ENCODE results near the gene PTS. TPM values are rescaled to one million over a fixed set of nuclear protein-coding genes. Genes with fewer than 3 reads are reported as not detected.

Gene PTS
- total RNA-seq, result 49.3 and 60.0 TPM in 2 replicates

DNA sequence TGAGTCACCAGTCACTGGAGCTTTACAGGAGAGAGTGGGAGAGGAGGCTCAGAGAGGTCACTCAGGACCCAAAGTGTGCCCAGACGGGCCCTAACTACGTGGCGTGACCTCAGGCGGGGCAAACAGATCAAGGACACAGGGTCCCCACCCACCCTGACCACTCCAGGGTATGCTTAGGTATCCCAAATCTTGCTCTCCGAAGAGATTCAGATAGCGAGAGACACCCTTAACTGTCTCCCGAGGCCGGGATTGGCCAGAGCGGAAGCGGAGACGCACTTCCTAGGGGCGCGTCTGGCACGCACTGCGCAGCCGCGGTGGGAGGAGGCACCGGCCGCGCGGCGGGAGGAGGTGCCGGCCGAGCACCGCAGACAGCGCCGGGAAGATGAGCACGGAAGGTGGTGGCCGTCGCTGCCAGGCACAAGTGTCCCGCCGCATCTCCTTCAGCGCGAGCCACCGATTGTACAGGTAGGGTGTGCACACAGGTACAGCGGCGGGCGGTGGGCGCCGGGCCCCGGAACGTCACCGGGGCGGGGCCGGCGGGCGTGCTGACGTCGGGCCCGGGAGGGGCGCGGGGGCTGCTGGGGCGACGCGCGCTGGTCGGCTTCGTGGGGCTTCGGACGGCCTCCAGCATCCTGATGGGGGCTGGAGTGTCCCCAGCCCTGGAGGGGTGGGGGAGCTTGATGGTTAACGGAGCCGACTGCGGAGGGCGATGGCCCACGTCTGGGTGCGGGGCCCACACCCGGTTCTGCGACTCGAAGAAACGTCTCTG lies at the start of gene PTS:
Gene PTS (plus strand): TSS at position 367 of the 769 bp plus-strand sequence. CDS start 16 bp downstream, at position 383.

DNA sequence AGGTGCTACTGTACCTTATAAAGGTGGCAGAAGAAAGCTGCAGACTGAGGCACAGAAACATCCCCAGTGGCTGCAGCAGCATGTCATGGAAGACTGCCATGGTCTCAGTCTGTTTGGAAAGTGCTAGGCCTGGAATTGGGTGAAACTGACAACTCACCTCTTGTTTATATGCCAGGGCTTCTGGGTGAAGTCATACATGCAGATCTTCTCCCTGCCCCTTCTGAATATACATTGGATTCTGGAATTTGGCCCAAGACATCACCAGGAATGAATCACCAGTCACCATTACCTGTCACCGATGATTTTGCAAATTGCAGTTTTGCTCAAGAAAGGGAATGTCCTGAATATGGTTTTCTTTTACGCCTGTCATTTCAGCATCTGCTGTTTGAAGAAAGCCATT lies 34.3 kb downstream of the PTS start, which contains the start of gene PLET1:
Gene PLET1 (minus strand): TSS at position 371 of the 400 bp plus-strand sequence. CDS start 271 bp downstream, at position 100.

Other genes starting within 250 kb of the PTS start
- gene DLAT, start 201.0 kb upstream of the PTS start, total RNA-seq, result 37.4 and 43.2 TPM in 2 replicates
- gene PIH1D2, start 152.4 kb upstream of the PTS start, total RNA-seq, result 0.69 and 1.2 TPM in 2 replicates
- gene NKAPD1, start 152.1 kb upstream of the PTS start, total RNA-seq, result 21.1 and 22.6 TPM in 2 replicates
- 16.6 and 30.9 TPM in 2 replicates for gene TIMM8B, start 139.7 kb upstream of the PTS start, total RNA-seq
- gene SDHD, start 139.6 kb upstream of the PTS start, total RNA-seq, result 107 and 111 TPM in 2 replicates
- gene IL18, start 62.3 kb upstream of the PTS start, total RNA-seq, result 0.37 TPM in 1 of 2 replicates, not detected in the other
- gene TEX12, start 59.1 kb upstream of the PTS start, total RNA-seq, result 0.30 and 0.46 TPM in 2 replicates
- gene BCO2, start 50.9 kb upstream of the PTS start, total RNA-seq, result 2.3 and 12.2 TPM in 2 replicates
- gene PLET1, start 34.4 kb downstream of the PTS start, total RNA-seq, result not detected in 2 replicates